GM18517 (cell line): ENCODE data around the gene LTBP3.
"Not testable (repeated sequence)": the region's sequence is repeated elsewhere in the genome, so short reads cannot be mapped to it uniquely, and the experiment has no call there.

Experiments used
- ATAC-seq: cut with Tn5 transposase; IDR thresholded peaks from one replicate; pipeline ENCODE4 v1.9.1; 2021; ENCODE audit warnings: mild to moderate bottlenecking, moderate library complexity; ENCODE audit not compliant: unreplicated experiment

LTBP3 gene

DNA sequence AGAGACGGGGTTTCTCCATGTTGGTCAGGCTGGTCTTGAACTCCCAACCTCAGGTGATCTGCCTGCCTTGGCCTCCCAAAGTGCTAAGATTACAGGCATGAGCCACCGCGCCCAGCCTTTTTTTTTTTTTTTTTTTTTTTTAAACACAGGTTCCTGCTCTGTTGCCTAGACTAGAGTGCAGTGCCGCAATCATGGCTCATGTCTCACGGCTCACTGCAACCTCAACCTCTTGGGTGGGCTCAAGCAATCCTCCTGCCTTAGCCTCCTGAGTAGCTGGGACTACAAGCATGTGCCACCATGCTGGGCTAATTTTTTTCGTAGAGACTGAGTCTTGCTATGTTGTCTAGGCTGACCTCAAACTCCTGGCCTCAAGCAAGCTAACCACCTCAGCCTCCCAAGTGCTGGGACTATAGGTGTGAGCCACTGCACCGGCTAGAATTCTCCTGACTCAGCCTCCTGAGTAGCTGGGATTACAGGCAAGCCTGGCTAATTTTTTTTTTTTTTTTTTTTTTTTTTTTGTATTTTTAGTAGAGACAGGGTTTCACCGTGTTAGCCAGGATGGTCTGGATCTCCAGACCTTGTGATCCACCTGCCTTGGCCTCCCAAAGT is 39.1 kb downstream of the LTBP3 start:
- ATAC-seq = not testable (repeated sequence)

DNA sequence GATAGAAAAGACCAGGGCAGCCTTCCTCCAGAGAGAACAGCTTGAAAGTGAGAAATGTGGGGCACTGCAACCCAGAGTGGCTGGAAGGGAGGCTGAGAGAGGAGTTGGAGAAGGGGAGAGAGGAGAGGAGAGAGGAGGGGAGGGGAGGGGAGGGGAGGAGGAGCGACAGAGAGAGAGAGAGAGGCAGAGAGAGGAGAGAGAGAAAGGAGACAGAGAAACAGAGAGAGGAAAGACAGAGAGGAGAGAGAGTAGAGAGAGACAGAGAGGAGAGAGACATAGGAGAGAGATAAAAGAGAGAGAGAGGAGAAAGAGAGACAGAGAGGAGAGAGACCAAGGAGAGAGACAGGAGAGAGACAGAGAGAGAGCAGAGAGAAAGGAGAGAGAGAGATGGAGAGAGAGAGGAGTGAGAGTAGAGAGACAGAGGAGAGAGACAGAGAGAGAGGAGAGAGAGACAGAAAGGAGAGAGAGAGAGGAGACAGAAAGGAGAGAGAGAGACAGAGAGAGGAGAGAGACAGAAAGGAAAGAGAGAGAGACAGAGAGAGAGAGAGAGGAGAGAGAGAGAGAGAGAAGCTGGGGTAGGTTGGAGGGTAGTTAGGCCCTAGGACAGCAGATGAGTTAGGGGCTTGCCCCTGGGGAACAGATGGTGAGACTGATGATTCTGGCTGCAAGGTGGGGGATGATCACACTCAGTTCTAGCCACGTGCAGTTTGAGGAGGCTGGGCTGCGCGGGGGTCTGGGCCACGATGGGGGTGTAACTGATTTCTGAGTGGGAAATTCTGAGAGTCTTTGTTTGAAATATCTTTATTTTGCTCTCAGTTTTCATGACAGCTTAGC is 41.8 kb downstream of the LTBP3 start:
- ATAC-seq = no peak

DNA sequence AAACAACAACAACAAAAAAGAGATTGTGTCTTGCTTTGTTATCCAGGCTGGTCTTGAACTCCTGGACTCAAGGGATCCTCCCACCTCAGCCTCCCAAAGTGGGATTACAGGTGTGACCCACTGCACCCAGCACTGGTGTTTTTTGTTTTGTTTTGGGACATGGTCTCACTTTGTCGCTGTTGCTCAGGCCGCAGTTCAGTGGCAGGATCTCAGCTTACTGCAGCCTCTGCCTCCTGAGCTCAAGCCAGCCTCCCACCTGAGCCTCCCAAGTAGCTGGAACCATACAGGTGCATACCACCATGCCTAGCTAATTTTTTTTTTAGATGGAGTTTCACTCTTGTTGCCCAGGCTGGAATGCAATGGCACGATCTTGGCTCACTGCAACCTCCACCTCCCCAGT is 45.8 kb downstream of the LTBP3 start:
- ATAC-seq = not testable (repeated sequence)

DNA sequence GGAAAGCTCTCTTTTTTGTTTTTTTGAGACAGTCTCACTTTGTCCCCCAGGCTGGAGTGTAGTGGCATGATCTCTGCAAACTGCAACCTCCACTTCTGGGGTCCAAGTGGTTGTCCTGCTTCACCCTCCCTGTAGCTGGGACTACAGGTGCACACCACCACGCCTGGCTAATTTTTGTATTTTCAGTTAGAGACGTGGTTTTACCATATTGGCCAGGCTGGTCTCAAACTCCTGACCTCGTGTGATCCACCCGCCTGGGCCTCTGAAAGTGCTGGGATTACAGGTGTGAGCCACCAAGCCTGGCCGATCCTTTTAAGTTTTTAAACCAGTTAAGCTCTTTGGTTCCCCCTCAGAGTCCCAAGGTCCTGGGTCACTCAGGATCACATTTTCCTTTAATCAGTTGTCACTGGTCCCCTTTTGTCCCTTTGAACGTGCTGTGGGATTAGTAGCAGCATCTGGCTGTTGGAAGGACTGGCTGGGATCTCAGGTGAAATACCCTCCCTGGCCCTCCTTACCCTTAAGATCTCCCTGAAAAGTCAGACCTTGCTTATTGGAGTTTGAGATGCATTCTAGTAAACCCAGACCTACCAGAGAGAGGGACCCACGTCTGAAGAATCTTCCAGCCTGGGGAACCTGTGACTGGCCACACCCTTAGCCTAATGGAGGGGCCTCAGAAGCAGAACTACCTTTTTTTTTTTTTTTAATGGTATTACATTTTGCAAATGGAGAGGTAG is 51.2 kb downstream of the LTBP3 start:
- ATAC-seq = peak; percentile 28

DNA sequence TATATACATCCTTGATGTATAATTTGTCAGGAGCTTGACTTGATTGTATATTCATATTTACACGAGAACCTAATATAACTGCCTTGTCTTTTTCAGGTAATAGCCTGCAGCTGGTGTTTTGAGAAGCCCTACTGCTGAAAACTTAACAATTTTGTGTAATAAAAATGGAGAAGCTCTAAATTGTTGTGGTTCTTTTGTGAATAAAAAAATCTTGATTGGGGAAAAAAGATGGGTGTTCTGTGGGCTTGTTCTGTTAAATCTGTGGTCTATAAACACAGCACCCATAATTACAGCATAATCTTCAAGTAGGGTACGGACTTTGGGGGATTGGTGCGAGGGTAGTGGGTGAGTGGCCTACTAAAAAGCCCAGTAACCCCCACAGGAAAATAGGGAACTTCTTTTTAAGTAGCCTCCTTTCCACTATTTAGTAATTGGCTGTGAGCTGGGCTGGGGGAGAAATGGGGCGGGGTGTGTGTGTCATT is 51.8 kb downstream of the LTBP3 start:
- peak; percentile 0 for ATAC-seq

DNA sequence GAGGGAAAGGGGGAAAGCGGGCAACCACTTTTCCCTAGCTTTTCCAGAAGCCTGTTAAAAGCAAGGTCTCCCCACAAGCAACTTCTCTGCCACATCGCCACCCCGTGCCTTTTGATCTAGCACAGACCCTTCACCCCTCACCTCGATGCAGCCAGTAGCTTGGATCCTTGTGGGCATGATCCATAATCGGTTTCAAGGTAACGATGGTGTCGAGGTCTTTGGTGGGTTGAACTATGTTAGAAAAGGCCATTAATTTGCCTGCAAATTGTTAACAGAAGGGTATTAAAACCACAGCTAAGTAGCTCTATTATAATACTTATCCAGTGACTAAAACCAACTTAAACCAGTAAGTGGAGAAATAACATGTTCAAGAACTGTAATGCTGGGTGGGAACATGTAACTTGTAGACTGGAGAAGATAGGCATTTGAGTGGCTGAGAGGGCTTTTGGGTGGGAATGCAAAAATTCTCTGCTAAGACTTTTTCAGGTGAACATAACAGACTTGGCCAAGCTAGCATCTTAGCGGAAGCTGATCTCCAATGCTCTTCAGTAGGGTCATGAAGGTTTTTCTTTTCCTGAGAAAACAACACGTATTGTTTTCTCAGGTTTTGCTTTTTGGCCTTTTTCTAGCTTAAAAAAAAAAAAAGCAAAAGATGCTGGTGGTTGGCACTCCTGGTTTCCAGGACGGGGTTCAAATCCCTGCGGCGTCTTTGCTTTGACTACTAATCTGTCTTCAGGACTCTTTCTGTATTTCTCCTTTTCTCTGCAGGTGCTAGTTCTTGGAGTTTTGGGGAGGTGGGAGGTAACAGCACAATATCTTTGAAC is 52.5 kb downstream of the LTBP3 start:
- ATAC-seq = no peak

DNA sequence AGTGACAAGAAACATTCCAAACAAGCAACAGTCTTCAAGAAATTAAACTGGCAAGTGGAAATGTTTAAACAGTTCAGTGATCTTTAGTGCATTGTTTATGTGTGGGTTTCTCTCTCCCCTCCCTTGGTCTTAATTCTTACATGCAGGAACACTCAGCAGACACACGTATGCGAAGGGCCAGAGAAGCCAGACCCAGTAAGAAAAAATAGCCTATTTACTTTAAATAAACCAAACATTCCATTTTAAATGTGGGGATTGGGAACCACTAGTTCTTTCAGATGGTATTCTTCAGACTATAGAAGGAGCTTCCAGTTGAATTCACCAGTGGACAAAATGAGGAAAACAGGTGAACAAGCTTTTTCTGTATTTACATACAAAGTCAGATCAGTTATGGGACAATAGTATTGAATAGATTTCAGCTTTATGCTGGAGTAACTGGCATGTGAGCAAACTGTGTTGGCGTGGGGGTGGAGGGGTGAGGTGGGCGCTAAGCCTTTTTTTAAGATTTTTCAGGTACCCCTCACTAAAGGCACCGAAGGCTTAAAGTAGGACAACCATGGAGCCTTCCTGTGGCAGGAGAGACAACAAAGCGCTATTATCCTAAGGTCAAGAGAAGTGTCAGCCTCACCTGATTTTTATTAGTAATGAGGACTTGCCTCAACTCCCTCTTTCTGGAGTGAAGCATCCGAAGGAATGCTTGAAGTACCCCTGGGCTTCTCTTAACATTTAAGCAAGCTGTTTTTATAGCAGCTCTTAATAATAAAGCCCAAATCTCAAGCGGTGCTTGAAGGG is 53.3 kb downstream of the LTBP3 start:
- ATAC-seq = no peak

DNA sequence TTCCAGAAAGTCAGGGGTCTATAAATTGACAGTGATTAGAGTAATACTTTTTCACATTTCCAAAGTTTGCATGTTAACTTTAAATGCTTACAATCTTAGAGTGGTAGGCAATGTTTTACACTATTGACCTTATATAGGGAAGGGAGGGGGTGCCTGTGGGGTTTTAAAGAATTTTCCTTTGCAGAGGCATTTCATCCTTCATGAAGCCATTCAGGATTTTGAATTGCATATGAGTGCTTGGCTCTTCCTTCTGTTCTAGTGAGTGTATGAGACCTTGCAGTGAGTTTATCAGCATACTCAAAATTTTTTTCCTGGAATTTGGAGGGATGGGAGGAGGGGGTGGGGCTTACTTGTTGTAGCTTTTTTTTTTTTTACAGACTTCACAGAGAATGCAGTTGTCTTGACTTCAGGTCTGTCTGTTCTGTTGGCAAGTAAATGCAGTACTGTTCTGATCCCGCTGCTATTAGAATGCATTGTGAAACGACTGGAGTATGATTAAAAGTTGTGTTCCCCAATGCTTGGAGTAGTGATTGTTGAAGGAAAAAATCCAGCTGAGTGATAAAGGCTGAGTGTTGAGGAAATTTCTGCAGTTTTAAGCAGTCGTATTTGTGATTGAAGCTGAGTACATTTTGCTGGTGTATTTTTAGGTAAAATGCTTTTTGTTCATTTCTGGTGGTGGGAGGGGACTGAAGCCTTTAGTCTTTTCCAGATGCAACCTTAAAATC is 54.0 kb downstream of the LTBP3 start:
- ATAC-seq = no peak

DNA sequence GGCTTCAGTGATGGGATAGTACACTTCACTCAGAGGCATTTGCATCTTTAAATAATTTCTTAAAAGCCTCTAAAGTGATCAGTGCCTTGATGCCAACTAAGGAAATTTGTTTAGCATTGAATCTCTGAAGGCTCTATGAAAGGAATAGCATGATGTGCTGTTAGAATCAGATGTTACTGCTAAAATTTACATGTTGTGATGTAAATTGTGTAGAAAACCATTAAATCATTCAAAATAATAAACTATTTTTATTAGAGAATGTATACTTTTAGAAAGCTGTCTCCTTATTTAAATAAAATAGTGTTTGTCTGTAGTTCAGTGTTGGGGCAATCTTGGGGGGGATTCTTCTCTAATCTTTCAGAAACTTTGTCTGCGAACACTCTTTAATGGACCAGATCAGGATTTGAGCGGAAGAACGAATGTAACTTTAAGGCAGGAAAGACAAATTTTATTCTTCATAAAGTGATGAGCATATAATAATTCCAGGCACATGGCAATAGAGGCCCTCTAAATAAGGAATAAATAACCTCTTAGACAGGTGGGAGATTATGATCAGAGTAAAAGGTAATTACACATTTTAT is 54.7 kb downstream of the LTBP3 start:
- ATAC-seq = no peak

DNA sequence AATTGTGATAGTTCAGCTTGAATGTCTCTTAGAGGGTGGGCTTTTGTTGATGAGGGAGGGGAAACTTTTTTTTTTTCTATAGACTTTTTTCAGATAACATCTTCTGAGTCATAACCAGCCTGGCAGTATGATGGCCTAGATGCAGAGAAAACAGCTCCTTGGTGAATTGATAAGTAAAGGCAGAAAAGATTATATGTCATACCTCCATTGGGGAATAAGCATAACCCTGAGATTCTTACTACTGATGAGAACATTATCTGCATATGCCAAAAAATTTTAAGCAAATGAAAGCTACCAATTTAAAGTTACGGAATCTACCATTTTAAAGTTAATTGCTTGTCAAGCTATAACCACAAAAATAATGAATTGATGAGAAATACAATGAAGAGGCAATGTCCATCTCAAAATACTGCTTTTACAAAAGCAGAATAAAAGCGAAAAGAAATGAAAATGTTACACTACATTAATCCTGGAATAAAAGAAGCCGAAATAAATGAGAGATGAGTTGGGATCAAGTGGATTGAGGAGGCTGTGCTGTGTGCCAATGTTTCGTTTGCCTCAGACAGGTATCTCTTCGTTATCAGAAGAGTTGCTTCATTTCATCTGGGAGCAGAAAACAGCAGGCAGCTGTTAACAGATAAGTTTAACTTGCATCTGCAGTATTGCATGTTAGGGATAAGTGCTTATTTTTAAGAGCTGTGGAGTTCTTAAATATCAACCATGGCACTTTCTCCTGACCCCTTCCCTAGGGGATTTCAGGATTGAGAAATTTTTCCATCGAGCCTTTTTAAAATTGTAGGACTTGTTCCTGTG is 55.4 kb downstream of the LTBP3 start:
- ATAC-seq = no peak

DNA sequence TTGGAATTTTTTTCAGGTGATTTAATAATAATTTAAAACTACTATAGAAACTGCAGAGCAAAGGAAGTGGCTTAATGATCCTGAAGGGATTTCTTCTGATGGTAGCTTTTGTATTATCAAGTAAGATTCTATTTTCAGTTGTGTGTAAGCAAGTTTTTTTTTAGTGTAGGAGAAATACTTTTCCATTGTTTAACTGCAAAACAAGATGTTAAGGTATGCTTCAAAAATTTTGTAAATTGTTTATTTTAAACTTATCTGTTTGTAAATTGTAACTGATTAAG is 55.9 kb downstream of the LTBP3 start:
- no peak for ATAC-seq

DNA sequence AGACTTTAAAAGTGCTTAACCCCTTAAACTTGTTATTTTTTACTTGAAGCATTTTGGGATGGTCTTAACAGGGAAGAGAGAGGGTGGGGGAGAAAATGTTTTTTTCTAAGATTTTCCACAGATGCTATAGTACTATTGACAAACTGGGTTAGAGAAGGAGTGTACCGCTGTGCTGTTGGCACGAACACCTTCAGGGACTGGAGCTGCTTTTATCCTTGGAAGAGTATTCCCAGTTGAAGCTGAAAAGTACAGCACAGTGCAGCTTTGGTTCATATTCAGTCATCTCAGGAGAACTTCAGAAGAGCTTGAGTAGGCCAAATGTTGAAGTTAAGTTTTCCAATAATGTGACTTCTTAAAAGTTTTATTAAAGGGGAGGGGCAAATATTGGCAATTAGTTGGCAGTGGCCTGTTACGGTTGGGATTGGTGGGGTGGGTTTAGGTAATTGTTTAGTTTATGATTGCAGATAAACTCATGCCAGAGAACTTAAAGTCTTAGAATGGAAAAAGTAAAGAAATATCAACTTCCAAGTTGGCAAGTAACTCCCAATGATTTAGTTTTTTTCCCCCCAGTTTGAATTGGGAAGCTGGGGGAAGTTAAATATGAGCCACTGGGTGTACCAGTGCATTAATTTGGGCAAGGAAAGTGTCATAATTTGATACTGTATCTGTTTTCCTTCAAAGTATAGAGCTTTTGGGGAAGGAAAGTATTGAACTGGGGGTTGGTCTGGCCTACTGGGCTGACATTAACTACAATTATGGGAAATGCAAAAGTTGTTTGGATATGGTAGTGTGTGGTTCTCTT is 56.5 kb downstream of the LTBP3 start:
- no peak for ATAC-seq

DNA sequence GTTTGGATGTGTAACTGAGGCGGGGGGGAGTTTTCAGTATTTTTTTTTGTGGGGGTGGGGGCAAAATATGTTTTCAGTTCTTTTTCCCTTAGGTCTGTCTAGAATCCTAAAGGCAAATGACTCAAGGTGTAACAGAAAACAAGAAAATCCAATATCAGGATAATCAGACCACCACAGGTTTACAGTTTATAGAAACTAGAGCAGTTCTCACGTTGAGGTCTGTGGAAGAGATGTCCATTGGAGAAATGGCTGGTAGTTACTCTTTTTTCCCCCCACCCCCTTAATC is 57.0 kb downstream of the LTBP3 start:
- no peak for ATAC-seq

DNA sequence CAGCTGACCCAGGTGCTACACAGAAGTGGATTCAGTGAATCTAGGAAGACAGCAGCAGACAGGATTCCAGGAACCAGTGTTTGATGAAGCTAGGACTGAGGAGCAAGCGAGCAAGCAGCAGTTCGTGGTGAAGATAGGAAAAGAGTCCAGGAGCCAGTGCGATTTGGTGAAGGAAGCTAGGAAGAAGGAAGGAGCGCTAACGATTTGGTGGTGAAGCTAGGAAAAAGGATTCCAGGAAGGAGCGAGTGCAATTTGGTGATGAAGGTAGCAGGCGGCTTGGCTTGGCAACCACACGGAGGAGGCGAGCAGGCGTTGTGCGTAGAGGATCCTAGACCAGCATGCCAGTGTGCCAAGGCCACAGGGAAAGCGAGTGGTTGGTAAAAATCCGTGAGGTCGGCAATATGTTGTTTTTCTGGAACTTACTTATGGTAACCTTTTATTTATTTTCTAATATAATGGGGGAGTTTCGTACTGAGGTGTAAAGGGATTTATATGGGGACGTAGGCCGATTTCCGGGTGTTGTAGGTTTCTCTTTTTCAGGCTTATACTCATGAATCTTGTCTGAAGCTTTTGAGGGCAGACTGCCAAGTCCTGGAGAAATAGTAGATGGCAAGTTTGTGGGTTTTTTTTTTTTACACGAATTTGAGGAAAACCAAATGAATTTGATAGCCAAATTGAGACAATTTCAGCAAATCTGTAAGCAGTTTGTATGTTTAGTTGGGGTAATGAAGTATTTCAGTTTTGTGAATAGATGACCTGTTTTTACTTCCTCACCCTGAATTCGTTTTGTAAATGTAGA is 57.6 kb downstream of the LTBP3 start:
- ATAC-seq = no peak

DNA sequence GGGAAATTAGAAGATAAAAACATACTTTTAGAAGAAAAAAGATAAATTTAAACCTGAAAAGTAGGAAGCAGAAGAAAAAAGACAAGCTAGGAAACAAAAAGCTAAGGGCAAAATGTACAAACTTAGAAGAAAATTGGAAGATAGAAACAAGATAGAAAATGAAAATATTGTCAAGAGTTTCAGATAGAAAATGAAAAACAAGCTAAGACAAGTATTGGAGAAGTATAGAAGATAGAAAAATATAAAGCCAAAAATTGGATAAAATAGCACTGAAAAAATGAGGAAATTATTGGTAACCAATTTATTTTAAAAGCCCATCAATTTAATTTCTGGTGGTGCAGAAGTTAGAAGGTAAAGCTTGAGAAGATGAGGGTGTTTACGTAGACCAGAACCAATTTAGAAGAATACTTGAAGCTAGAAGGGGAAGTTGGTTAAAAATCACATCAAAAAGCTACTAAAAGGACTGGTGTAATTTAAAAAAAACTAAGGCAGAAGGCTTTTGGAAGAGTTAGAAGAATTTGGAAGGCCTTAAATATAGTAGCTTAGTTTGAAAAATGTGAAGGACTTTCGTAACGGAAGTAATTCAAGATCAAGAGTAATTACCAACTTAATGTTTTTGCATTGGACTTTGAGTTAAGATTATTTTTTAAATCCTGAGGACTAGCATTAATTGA is 58.3 kb downstream of the LTBP3 start:
- ATAC-seq = no peak

DNA sequence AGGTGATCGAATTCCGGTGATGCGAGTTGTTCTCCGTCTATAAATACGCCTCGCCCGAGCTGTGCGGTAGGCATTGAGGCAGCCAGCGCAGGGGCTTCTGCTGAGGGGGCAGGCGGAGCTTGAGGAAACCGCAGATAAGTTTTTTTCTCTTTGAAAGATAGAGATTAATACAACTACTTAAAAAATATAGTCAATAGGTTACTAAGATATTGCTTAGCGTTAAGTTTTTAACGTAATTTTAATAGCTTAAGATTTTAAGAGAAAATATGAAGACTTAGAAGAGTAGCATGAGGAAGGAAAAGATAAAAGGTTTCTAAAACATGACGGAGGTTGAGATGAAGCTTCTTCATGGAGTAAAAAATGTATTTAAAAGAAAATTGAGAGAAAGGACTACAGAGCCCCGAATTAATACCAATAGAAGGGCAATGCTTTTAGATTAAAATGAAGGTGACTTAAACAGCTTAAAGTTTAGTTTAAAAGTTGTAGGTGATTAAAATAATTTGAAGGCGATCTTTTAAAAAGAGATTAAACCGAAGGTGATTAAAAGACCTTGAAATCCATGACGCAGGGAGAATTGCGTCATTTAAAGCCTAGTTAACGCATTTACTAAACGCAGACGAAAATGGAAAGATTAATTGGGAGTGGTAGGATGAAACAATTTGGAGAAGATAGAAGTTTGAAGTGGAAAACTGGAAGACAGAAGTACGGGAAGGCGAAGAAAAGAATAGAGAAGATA is 59.0 kb downstream of the LTBP3 start, which contains the start of gene MALAT1:
TSS of gene MALAT1 (plus strand) at position 69 of the 736 bp plus-strand sequence.
- peak; percentile 31 for ATAC-seq
